ENCODE results near the gene EIF2B4.
"Not testable (repeated sequence)": the region's sequence is repeated elsewhere in the genome, so short reads cannot be mapped to it uniquely, and the experiment has no call there.

Gene EIF2B4

GRCh38 chr2:27335311-27335710 lies 34.8 kb downstream of the EIF2B4 start:
- no peak for DNase-seq

GRCh38 chr2:27324720-27325119 lies 45.4 kb downstream of the EIF2B4 start:
- no peak for DNase-seq

- no peak for DNase-seq
Measured at GRCh38 chr2:27323596-27324285, 46.4 kb downstream of the EIF2B4 start.

GRCh38 chr2:27322766-27323595 lies 47.2 kb downstream of the EIF2B4 start, which contains the start of gene MPV17:
Gene MPV17, minus strand, starts transcription at chr2:27323097. Its CDS starts 580 bp downstream, at chr2:27322517.
- DNase-seq = peak; percentile 97

GRCh38 chr2:27322301-27322765 lies 47.8 kb downstream of the EIF2B4 start:
- DNase-seq = no peak

GRCh38 chr2:27320958-27321543 lies 49.1 kb downstream of the EIF2B4 start:
- peak; percentile 99 for DNase-seq

GRCh38 chr2:27319839-27320238 lies 50.3 kb downstream of the EIF2B4 start:
- DNase-seq = not testable (repeated sequence)

- no peak for DNase-seq
Measured at GRCh38 chr2:27316655-27317412, 53.3 kb downstream of the EIF2B4 start.

- DNase-seq = no peak
Measured at GRCh38 chr2:27315122-27315521, 55.0 kb downstream of the EIF2B4 start.

- no peak for DNase-seq
Measured at GRCh38 chr2:27314709-27315108, 55.4 kb downstream of the EIF2B4 start.

Data from islet precursor cell (in vitro differentiated cells).